B cell (primary cell): ENCODE measurements around the gene TSPAN5.

Experiments
- EZH2 ChIP-seq: IDR thresholded peaks from 2 replicates; pipeline ENCODE4 v1.6.1; 2012; ENCODE audit warnings: borderline replicate concordance, low read depth, mild to moderate bottlenecking, moderate library complexity, low read length; ENCODE audit not compliant: insufficient read depth, poor library complexity, severe bottlenecking
- TF ChIP-seq, protein P1 (sequence below): fragments of 200-600 bp; IDR thresholded peaks from one replicate; pipeline ENCODE4 v1.8.0; 2022; ENCODE audit warnings: antibody characterized with exemption, mild to moderate bottlenecking

DNA sequence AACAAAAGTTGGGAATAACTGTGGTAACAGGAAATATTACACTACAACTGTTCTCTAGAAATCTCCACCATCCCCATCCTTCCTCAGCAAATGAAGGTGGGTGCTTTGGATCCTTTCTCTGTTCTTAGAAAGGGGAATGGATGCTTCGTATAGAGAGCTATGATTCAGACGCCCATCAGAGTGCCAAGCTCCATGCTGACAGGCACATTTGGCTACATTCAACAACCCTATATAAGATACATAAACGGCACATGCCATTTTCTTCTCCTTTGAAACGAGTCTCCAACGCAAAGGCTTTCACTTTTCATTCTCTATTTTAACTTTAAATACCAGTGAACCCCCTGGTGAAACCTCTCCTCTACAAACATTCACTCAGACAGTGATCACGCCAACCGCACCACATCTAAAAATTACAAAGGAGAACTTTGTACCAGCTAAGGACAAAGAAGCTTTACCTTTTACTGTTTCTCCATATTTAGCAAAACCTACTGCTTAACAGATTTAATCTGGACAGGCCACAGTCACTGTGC, 172.5 kb downstream of the TSPAN5 start:
- TF ChIP-seq, protein P1, sequence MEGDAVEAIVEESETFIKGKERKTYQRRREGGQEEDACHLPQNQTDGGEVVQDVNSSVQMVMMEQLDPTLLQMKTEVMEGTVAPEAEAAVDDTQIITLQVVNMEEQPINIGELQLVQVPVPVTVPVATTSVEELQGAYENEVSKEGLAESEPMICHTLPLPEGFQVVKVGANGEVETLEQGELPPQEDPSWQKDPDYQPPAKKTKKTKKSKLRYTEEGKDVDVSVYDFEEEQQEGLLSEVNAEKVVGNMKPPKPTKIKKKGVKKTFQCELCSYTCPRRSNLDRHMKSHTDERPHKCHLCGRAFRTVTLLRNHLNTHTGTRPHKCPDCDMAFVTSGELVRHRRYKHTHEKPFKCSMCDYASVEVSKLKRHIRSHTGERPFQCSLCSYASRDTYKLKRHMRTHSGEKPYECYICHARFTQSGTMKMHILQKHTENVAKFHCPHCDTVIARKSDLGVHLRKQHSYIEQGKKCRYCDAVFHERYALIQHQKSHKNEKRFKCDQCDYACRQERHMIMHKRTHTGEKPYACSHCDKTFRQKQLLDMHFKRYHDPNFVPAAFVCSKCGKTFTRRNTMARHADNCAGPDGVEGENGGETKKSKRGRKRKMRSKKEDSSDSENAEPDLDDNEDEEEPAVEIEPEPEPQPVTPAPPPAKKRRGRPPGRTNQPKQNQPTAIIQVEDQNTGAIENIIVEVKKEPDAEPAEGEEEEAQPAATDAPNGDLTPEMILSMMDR: no peak
- TF ChIP-seq EZH2: no peak
